ENCODE results near the gene TMCO5A. TPM values are rescaled to one million over a fixed set of nuclear protein-coding genes. Genes with fewer than 3 reads are reported as not detected.

Gene TMCO5A
- total and polyA plus RNA-seq, 2 of the 8 experiments (the other 6 are each of a cell fraction or from before 2014, with no cell fraction given) = not detected

DNA sequence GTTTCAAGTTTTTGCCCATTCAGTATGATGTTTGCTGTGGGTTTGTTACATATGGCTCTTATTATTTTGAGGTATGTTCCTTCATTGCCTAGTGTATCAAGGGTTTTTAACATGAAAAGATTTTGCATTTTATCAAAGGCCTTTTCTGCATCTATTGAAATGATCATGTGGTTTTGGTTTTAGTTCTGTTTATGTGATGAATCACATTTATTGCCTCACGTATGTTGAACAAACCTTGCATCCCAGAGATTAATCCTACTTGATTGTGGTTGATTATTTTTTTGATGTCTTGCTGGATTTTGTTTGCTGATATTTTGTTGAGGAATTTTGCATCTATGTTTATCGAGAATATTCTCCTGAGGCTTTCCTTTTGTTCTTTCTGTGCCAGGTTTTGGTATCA is 39.4 kb downstream of the TMCO5A start:
- no peak for TF ChIP-seq FOSL1 (IDR thresholded peaks at IDR 0.05; ENCODE audit: insufficient read depth, low read depth, low read length)
- no peak for TF ChIP-seq CBX8 (IDR thresholded peaks at IDR 0.05; ENCODE audit: borderline replicate concordance, low read depth, low read length)
- no peak for TF ChIP-seq SP4 (IDR thresholded peaks at IDR 0.05; ENCODE audit: low read length)
- no peak for TF ChIP-seq POLR2AphosphoS5 (IDR thresholded peaks at IDR 0.05; ENCODE audit: low read depth, low read length)
- TF ChIP-seq NANOG (IDR thresholded peaks at IDR 0.05; ENCODE audit: insufficient read depth, low read depth, low read length, poor library complexity, severe bottlenecking) = no peak
- TF ChIP-seq EP300 (IDR thresholded peaks at IDR 0.05; ENCODE audit: borderline replicate concordance in 1 of 2, low read depth in 2 of 2, low read length in 2 of 2) = no peak
- TF ChIP-seq TAF7 (optimal IDR thresholded peaks at IDR 0.05; ENCODE audit: borderline replicate concordance, low read depth, low read length) = no peak
- TF ChIP-seq RBBP5 (IDR thresholded peaks at IDR 0.05; ENCODE audit: borderline replicate concordance, low read depth, low read length) = no peak
- CTCF ChIA-PET (ENCODE audit: partially characterized antibody) = no interaction called here
- H3K23ac ChIP-seq (ENCODE audit: insufficient read length) = no peak overlapping the region
- H4K20me1 ChIP-seq (replicated peaks in 1 of 2; ENCODE audit: control insufficient read depth in 1 of 2, insufficient read depth in 2 of 2, low read length in 2 of 2) = no peaks in the 10 kb centered on the region
- H3K9ac ChIP-seq (replicated peaks in 1 of 4; ENCODE audit: extremely low read depth in 1 of 4, low read depth in 3 of 4, low read length in 3 of 4) = no peak overlapping the region
- no peak overlapping the region for H3K18ac ChIP-seq (ENCODE audit: extremely low read depth, low read length)
- H2BK15ac ChIP-seq (ENCODE audit: low read length) = no peak overlapping the region
- no peak overlapping the region for H2BK120ac ChIP-seq (replicated peaks; ENCODE audit: low read depth, low read length)
- no peak for FAIRE-seq
- POLR2A ChIA-PET (ENCODE audit: partially characterized antibody) = no interaction called here
- H4K8ac ChIP-seq (ENCODE audit: extremely low read depth, insufficient read depth, low read length) = no peak overlapping the region
- no peak overlapping the region for H4K5ac ChIP-seq (ENCODE audit: insufficient read length, low read depth, low read length)
- H3K79me2 ChIP-seq (ENCODE audit: control insufficient read depth in 1 of 2, insufficient read depth in 2 of 2, low read length in 2 of 2) = no peaks in the 10 kb centered on the region
- DNase-seq (ENCODE audit: low read depth in 1 of 2, low spot score in 2 of 2) = no peak
- H3K4me2 ChIP-seq (ENCODE audit: insufficient read depth in 1 of 2, low read depth in 2 of 2, low read length in 2 of 2) = no peak overlapping the region
- H2BK5ac ChIP-seq (ENCODE audit: low read depth, low read length) = no peak overlapping the region
- no peak overlapping the region for H3K4ac ChIP-seq (replicated peaks; ENCODE audit: insufficient read length, low read depth, low read length)
- H3K4me1 ChIP-seq (replicated peaks in 1 of 4; ENCODE audit: control insufficient read depth in 3 of 4, insufficient read depth in 4 of 4, low read length in 3 of 4) = no peaks in the 10 kb centered on the region
- H2BK20ac ChIP-seq (ENCODE audit: low read length) = no peak overlapping the region
- H3K56ac ChIP-seq (replicated peaks; ENCODE audit: insufficient read length, low read depth, low read length) = no peak overlapping the region
- H2AFZ ChIP-seq (ENCODE audit: low read length) = no peak overlapping the region
- H4K91ac ChIP-seq (replicated peaks; ENCODE audit: insufficient read length, low read length) = no peak overlapping the region
- 75% methylated on average over 2 of the region's 2 CpGs; no CpG with 5 or more reads in 1 of the 2 experiments for WGBS, 2 experiments (ENCODE audit: extremely low coverage in 1 of 2, insufficient coverage in 1 of 2, insufficient read length in 1 of 2, insufficient replicate concordance in 2 of 2, low coverage in 1 of 2, low lambda C conversion rate in 2 of 2, missing lambda C conversion rate in 1 of 2)
- no peak overlapping the region for H2AK5ac ChIP-seq (ENCODE audit: low read depth, low read length)
- no peak overlapping the region for H3K4me3 ChIP-seq (ENCODE audit: extremely low read depth in 1 of 4, insufficient read depth in 2 of 4, low read depth in 3 of 4, low read length in 4 of 4)
- H3K36me3 ChIP-seq (ENCODE audit: control insufficient read depth in 2 of 4, insufficient read depth in 4 of 4, low read length in 3 of 4) = no peaks in the 10 kb centered on the region
- no peaks in the 10 kb centered on the region for H3K23me2 ChIP-seq (ENCODE audit: low read depth, low read length)
- no peaks in the 10 kb centered on the region for H3K27me3 ChIP-seq (replicated peaks in 1 of 4; ENCODE audit: control insufficient read depth in 3 of 4, extremely low read depth in 1 of 4, insufficient read depth in 3 of 4, low read length in 3 of 4)
- H3K14ac ChIP-seq (ENCODE audit: insufficient read length) = no peak overlapping the region
- no peaks in the 10 kb centered on the region for H3K79me1 ChIP-seq (ENCODE audit: low read depth, low read length)
- H3K9me3 ChIP-seq (ENCODE audit: insufficient read depth in 2 of 2, low read depth in 1 of 2, low read length in 1 of 2) = peaks cover 3 to 5% of the 10 kb centered on the region in 2 experiments; a peak in 2 of 4 replicates
- H3K27ac ChIP-seq (ENCODE audit: low read depth, low read length) = no peak overlapping the region
- H2BK12ac ChIP-seq (ENCODE audit: low read depth, low read length) = no peak overlapping the region

All from H1 (cell line).